GM21367 (cell line): Measurements from ENCODE around the gene PRKG1.

Experiments used
- ATAC-seq: cut with Tn5 transposase; IDR thresholded peaks from one replicate; pipeline ENCODE4 v1.9.1; 2021; ENCODE audit not compliant: unreplicated experiment

PRKG1 gene

DNA sequence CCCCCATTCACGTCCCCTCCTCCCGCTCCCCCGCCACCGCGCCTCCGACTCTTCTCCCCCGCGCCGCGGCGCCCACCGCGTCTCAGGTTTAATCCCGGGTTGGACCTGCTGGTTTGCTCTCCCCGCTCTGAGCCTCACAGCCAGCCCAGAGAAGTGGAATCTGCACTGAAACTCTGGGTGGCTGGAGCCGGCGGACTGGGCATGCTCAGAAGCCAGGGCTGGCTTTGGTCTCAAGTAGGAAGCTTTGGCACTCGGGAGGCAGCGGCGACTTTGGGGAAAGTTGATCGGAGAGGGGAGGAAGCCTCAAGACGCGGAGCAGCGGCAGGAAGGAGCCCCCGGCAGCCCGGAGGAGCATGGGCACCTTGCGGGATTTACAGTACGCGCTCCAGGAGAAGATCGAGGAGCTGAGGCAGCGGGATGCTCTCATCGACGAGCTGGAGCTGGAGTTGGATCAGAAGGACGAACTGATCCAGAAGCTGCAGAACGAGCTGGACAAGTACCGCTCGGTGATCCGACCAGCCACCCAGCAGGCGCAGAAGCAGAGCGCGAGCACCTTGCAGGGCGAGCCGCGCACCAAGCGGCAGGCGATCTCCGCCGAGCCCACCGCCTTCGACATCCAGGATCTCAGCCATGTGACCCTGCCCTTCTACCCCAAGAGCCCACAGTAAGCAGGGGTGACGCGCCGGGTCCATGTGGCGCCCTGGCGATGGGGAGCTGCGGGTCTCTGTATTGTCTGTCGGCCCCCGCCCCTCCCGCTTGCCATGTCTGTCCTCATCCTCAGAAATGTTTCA, at the start of gene PRKG1:
Gene PRKG1, plus strand, starts transcription at position 250 of the 791 bp plus-strand sequence.
- no peak for ATAC-seq

DNA sequence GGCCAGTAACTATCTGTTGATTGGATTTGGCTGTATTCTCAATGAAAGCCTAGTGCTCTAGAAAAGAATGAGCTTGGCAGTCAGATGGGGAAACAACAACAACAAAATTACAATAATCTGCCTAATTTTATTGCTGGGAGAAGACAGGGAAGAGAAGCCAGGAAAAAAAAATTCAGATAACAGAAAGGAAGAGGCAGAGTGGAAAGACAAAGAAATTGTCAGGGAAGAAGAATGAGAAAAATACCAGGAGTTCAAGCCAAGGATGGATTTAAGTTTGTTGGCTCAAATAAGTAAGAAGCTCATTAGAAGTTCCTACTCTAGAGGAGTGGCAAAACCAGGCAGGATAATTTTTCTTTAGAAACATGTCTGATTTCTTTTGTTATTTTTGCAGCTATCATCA, 45.9 kb upstream of the PRKG1 start:
- ATAC-seq, result no peak

- ATAC-seq, result no peak
These were observed 45.1 kb upstream of the PRKG1 start for GRCh38 chr10:51029172-51029641.

DNA sequence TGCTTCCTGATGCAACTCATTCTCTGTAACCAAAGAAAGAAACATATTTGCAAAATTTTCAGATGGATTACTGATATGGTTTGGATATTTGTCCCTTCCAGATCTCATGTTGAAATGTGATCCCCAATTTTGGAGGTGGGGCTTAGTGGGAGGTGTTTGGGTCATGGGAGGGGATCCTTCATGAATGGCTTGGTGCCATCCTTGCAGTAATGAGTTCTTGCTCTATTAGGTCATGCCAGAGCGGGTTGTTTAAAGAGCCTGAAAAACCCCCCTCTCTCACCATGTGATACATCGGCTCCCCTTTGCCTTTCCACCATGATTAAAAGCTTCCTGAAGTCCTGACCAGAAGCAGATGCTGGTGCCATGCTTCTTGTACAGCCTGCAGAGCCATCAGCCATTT, 43.8 kb upstream of the PRKG1 start:
- no peak for ATAC-seq

DNA sequence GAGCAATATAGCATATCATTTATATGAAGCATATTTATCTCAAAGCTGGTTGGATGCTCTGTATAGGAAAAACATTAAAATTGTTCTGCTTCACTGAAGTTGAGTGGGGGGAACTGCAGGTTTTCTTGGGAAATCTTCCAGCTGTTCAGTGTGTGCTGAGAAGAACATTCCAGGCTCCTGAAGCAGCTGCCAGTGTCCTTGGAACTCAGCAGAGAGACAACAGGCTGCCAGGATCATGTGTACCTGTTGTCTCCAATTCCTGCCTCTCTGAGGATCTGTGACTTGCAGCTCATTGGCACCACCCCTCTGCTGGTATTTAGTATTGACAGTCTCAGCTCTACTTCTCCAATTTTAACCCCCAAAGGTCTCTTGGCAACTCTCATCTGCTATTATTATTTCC, 42.3 kb upstream of the PRKG1 start:
- no peak for ATAC-seq

GRCh38 chr10:51034769-51035168, 39.5 kb upstream of the PRKG1 start:
- no peak for ATAC-seq

DNA sequence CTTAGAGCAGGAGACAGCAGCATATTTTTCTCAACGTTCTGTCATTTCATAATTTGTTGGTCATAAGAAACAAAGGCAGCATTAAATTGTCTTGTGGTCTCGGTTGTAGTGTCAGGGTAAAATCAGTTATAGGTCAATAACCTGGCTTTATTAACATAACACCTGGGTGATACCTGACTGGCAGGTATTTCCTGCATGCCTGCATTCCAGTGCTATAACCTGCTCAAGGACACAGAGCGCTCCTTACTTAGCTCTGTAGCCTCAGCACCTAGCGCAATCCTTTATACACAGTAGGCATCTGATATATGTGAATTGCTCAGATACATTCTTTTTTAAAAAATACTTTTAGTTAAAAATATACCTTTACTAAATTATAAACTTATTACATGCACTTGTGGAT, 38.9 kb upstream of the PRKG1 start:
- ATAC-seq, result no peak

GRCh38 chr10:51045871-51046270, 28.4 kb upstream of the PRKG1 start:
- no peak for ATAC-seq

GRCh38 chr10:51046654-51047053, 27.6 kb upstream of the PRKG1 start:
- no peak for ATAC-seq

DNA sequence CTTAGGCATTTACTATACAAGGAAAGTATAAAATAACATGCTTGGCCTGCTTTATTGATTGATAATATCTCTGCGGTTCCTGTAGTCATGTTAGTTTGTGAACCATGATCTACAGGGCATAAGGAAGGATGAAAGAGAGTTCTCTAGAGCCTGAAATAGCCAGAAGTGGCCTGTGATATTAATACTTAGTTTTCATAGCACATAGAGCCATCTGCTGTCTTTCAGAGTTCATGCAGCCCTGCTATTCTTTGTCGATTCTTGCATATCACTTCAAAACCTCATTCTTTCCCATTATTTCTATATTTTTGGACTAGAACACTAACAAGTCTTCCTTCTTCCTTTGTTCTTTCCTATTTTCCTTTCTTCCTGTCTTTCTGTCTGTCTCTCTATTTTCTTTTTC, 26.4 kb upstream of the PRKG1 start:
- ATAC-seq, result no peak

DNA sequence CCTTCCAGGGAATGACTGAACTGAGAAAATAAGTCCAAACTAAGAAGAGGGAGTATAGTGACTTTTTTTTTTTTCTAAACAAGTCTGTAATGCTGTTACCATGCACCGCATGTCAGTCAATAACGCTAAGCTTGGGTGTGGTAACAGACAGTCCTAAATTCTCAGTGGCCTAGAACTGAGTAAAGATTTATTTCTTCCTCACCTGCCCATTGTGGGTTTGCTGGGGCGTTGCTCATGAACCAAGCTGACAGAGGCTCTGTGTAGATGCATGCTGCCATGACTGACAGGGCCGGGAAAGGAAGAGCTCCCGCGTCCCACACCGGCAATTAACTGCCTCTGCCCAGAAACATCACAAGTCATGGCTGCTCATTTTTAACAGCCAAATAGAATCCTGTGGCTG, 25.5 kb upstream of the PRKG1 start:
- no peak for ATAC-seq

- ATAC-seq, result no peak
These were observed 22.1 kb upstream of the PRKG1 start for GRCh38 chr10:51052163-51052562.

- no peak for ATAC-seq
These were observed 16.4 kb upstream of the PRKG1 start for GRCh38 chr10:51057925-51058324.

DNA sequence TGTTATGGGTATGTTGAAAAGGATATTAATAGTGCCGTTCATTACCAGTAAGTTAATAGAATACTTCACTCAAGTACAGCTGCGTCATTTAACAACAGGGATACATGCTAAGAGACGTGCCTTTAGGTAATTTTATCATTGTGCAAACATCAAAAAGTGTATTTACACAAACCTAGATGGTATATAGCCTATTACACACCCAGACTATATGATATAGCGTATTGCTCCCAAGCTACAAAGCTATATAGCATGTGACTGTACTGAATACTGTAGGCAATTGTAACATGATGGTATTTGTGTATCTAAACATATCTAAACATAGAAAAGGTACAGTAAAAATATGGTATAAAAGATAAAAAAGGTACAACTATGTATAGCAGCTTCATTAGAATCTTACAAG, 11.1 kb upstream of the PRKG1 start:
- no peak for ATAC-seq

DNA sequence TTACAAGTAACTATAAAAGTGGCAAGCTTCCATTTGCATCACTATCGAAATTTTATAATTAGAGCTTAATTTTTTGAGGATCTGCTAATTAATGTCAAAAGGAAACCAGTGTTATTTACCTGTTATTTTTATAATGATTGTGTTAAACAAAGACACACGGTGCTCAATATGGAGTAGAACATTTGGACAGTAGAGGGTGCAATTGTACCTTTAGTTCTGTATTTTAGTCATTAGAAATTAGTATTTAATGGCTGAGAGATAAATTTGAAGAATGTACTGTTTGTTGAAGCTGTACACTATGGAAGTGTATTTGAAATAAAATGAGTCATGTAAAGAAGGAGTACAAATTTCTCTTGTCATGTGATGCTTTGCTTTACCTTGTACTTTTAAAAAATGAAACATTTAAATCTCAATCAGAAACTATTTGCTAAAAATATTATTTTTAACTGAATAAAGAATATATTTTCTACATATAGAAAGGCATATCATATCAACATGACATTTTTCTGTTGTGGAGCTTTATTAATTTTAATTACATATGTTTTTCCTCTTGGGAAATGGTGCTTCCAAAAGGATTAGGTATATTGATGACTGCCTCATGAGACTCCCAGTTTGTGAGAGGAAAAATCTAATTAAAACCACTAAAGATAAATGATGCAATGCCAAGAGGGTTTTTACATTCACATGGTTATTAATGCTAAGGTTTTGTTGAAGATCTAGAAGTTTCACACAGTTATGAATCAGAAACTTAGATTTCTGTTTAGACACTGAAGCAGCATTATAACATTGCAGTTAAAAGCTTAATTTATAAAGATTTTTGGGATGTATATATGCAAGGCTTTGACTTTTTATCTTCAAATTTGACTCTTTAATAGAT, 10.4 kb upstream of the PRKG1 start:
- ATAC-seq, result peak; percentile 49

DNA sequence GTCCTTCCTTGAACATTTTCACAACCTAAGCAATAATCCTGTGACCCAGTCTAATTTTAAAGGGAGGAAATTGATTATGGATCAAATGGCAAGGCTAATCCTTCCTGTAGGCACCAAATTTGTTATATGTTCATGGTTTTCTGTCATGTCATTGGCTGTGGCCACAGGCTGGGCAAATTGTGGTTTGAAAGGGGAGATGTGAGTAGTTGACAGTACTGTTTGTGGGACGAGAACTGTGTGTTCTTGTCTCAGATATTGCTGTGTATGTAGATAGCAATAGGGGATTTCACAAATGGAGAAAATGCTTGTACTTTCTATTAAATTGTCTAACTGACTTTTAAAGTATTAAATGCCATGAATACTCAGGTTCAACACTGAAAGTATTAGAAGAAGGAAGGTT, 8.1 kb upstream of the PRKG1 start:
- no peak for ATAC-seq

- ATAC-seq, result no peak
These were observed 2.1 kb upstream of the PRKG1 start for GRCh38 chr10:51072210-51072609.

DNA sequence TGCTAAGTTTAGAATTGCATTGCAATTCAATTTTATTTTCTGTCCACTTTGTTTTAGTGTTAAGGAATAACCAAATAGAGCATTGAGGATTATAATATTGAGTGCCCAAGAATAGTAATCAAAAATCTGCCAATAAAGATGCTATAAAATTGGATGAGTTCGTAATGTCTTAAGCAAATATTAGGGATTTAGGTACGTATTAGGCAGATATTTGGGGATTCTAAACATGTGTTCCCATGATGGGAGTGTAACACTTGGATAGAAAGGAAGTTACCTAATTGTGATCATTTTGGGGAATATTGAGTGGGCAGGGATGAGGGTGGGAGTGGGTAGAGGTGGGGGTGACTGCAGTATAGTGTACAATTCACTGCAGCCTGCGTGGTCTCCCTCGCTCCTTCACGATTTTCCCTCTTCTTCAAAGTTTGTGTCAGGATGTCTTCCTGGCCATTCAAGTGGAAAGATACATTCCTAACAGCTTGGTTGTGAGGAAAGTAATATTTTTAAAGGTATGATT, 1.3 kb upstream of the PRKG1 start:
- no peak for ATAC-seq

- no peak for ATAC-seq
These were observed 642 bp upstream of the PRKG1 start for GRCh38 chr10:51073453-51074237.

DNA sequence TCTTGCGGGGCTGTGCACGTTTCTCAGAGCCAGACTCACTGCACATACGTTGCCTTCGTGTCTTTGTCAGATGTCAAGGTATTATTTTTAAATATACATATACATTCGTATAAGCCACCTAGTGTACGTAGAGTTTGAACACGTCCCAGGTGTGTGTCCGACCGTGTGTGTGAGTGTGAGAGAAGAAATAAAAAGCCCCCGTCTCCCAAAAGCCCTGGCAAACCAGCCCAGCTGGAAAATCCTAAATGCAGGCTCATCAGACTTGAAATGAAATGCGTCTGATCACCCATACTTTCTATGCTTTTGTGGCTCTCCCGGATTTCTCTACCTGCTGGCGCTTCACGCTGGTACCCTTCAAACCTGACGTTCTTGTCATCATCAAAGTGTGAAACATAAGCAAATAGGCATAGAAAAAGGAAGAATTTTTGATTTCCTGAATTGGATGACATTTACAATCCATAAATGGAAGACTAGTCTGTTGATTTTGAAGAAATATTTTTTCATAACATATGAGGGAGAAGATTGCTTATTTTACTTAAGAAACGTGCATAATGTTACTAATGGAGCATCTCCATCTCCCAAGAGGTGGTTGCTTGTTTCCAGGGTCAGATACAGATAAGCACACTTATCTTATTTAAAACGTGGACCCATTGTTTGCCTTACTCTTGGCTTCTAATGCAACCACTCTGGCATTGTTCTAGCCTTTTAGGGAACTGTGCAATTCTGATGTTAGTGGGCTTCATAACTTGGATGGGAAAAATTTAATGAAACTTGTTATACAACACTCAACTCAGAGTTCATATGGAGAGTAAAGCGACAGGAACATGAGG, 971 bp downstream of the PRKG1 start:
- ATAC-seq, result no peak
